K562 treated with DMSO at 1 percent for 48 hours (cell line): ENCODE results near the gene CCDC137. TPM values are rescaled to one million over a fixed set of nuclear protein-coding genes. Genes with fewer than 3 reads are reported as not detected.

Experiments used
- total RNA-seq: library from RNA; unstranded; fragments of 300-600 nt; gene quantifications from 2 replicates; pipeline ENCODE4 v1.2.3, GENCODE V29; 2022; ENCODE audit warnings: low replicate concordance; ENCODE audit errors: extremely low read depth

CCDC137 gene, protein sequence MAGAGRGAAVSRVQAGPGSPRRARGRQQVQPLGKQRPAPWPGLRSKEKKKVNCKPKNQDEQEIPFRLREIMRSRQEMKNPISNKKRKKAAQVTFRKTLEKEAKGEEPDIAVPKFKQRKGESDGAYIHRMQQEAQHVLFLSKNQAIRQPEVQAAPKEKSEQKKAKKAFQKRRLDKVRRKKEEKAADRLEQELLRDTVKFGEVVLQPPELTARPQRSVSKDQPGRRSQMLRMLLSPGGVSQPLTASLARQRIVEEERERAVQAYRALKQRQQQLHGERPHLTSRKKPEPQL
- not detected in 2 replicates for total RNA-seq

DNA sequence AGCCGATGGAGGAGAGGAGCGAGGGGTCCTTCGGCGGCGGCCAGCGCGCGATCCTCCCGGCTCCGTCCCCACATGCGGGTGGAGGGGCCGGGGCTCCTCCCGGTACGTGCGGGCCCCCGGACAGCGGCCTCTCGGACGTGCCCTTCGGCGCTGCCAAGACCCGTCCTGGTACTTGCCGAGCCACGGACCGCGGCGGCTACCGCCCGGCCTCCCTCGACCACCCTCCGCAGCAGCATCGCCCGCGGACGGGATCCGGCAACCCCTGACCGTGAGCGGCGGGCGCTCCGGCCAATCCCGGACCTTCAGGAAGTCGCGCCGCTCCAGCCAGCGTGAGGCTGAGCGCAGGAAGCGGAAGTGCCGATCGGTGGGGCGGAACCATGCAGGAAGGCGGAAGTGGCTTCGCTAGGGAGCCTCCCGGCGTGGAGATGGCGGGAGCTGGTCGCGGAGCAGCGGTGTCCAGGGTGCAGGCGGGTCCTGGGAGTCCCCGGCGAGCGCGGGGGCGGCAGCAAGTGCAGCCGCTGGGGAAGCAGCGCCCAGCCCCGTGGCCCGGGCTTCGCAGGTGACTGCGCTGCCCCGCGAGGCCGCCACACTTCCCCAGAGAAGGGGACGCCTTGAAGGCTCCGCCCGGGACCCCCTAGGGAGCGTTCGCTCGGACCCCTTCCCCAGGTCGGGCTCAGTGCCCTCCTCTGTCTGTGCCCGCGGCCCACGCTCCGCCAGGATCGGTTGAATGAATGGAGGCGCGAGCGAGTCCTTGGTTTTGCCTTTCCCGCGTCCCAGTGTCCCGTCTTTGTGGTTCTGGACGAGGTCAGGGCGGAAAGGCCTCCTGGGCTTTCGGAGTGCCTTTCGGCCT, at the start of gene CCDC137, which contains the start of gene OXLD1:
Gene CCDC137, plus strand, starts transcription at position 396 of the 850 bp plus-strand sequence. Its CDS starts 30 bp downstream, at position 426.
Gene OXLD1, minus strand, starts transcription at position 264 of the 850 bp plus-strand sequence. Its CDS starts 28 bp downstream, at position 236.

DNA sequence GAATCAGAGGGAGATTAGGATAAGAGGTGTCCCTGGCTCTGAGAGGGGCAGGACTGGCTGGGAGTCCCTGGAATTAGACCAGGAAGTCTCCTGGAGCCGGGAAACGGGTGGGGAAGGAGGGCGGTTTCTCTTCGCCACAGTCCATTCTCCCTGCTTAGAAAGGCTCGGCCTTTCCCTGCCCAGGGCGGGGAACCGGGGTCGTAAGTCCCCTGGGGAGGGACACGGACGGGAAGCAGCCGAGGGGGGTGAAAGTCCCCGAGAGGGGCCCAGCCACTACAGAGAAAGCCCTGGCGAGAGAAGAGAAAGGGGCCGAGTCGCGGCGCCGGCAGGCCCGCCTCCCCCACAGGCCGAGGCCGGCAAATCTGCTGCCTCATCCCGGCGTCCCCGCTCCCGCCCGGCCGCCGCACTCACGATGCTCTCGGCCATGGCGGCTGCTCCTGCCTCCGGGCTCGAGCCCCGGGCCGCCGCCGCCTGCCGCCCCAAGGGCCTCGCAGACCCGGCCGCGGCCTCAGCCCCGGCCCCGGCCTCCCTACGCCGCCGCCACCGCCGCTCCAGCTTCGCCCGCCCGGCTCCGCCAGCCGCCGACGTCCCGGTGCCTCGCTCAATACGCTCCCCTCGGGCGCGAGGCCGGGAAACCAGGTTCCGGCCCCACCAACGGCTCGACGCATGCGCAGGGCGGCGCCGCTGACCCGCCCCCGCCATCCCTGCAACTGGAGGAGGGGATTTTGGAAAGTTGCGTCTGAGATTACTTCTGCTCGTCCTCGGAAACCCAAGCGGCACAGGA, 29.8 kb upstream of the CCDC137 start, which contains the start of the genes NPLOC4 and TSPAN10:
Gene NPLOC4, minus strand, starts transcription at position 608 of the 784 bp plus-strand sequence. Its CDS starts 182 bp downstream, at position 426.
Gene TSPAN10, plus strand, starts transcription at position 692 of the 784 bp plus-strand sequence. CDS start 5,217 bp downstream, outside the sequence.

DNA sequence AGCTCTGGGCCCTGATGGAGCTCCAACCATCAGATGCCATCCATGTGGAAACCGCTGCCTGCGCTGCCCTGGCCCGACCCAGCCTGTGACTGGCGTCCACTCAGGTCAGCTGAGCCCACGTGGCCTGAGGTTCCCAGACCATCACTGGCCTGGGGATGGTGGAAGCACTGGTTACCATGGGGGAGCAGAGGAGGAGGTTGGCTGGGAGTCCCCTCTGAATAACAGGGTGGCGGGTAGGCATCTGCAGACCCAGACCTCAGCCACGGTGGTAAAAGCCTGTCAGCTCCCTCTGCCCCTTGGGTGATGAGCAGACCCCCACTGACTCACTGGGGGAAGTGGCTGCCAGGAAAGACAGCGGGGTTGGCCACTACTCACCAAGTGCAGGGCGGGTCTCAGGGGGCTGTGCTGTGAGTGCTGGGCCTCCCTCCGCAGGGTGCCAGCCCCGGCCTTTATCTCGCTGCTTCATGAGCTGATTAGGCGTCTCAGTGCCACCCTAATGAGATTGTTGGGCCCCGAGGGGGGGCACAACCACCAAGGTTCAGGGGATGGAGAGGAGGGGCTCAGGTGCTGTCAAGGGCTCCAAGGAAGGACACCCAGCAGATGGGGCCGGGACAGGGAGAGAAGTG, 10.3 kb upstream of the CCDC137 start, which contains the start of gene PDE6G:
Gene PDE6G, minus strand, starts transcription at position 425 of the 626 bp plus-strand sequence. CDS start 3,237 bp downstream, outside the sequence.

DNA sequence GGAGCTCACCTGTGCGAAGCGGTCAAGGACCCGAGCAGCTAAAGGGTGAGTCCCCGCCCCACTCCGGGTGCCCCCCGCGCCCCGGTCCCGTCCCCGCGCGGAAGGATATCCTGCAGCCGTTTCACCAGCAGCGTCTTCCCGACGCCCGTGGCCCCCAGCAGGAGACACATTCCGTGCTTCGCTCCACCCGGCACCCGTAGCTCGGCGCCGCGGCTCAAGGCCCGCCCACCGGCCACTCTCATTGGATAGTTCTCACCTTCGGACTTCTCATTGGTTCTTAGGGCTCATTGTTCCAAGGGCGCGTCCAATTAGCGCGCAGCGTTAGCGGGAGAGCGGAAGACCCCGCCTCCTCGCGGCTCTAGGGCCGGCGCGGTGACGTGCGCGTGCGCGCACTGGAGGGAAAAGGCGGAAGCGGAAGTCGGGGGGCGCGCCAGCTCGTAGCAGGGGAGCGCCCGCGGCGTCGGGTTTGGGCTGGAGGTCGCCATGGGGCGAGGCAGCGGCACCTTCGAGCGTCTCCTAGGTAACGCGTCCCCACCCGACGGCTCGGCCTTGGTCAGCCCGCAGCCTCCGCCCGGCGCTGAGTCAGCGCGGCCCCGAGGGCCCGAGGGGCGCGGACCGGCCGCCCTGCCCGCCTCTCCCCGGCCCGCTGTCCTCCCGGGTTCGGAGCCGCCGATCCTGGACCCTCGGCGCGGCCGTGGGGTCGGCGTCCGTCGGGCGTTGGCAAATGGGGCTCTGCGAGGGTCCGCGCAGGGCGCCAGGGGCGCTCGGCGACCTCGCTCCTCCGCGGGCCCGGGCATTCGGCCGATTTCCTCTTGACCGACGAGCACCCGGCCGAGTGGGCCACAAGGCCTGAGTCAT, 17.3 kb downstream of the CCDC137 start, which contains the start of the genes ARL16 and HGS:
Gene ARL16, minus strand, starts transcription at position 214 of the 858 bp plus-strand sequence. Its CDS starts 44 bp downstream, at position 170.
Gene HGS, plus strand, starts transcription at position 428 of the 858 bp plus-strand sequence. Its CDS starts 56 bp downstream, at position 484.

DNA sequence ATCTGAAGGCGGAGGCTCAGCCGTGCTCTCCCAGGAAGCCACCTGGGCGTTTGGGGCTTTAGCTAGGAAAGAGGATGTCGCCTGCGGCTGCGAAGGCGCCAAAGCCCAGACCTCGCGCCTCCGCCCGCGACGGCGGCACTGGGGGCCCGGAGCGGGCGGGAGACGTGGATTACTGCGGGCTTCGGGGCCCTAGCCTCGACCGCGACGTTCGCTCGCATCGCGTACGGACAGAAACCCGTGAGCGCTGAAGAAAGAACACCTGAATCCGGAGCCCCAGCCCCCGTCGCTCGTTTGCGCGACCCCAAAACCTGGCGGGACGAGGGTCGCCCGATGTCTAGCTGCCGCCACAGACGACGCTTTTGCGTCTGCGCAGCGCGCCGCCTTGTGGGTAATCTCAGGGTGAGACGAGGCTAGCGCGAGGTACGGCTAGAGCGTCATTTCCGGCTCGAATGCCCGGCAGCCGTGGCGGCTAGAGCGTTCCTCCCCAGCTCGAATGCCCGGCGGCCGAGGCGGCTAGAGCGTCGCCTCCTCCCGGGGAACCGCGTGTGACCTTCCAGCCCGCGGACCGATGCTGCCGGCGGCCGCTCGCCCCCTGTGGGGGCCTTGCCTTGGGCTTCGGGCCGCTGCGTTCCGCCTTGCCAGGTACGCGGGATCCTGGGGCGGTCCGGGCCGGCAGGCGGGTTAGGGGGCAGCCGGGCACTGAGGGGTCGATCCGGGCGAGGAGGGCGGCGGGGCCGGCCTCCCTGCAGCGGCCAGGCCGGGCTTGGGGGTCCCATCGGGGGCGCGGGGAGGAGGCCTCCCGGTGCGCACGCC, 36.6 kb downstream of the CCDC137 start, which contains the start of gene MRPL12:
Gene MRPL12, plus strand, starts transcription at position 434 of the 813 bp plus-strand sequence. Its CDS starts 135 bp downstream, at position 569.

DNA sequence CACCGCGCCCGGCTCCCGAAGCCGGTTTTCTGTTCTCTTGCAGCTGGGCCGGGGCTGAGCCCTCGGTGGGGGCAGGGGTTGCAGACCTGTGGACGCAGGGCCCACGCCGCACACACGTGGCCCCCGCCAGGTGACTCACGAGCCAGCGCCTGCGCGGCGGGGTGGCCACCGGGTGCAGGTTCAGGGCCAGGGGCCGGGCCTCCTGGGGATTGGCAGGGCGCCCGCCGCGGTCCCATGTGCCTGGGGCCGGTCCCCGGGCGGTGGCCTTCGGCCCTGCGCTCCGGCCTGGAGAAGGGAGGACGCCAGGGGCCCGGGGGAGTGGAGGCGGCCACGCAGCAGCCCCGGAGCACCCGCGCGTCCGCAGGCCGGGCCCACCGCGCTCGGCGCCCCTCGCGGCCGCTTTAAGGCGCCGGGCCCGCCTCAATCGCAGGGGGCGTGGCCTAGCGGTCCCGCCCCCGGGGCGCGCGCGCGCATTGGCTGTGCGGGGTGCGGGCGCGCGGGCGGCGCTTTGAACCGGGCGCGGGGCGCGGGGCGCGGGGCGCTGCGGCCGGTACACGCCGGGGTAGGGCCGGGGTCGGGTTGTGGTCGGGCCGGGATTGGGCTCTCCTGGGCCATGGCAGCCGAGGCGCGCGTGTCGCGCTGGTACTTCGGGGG, 45.4 kb downstream of the CCDC137 start, which contains the start of gene SLC25A10:
Gene SLC25A10, plus strand, starts transcription at position 471 of the 654 bp plus-strand sequence. Its CDS starts 143 bp downstream, at position 614.

Other genes starting within 250 kb of the CCDC137 start
- 609 and 621 TPM in 2 replicates for gene ACTG1, start 153.9 kb upstream of the CCDC137 start, total RNA-seq
- not detected in 2 replicates for gene FSCN2, start 138.4 kb upstream of the CCDC137 start, total RNA-seq
- gene FAAP100, start 114.4 kb upstream of the CCDC137 start, total RNA-seq = not detected in 2 replicates
- gene NPLOC4, start 29.6 kb upstream of the CCDC137 start, total RNA-seq = not detected in 2 replicates
- gene TSPAN10, start 29.5 kb upstream of the CCDC137 start, total RNA-seq = not detected in 2 replicates
- not detected in 2 replicates for gene PDE6G, start 10.2 kb upstream of the CCDC137 start, total RNA-seq
- not detected in 2 replicates for gene OXLD1, start 132 bp upstream of the CCDC137 start, total RNA-seq
- gene ARL16, start 17.1 kb downstream of the CCDC137 start, total RNA-seq = not detected in 2 replicates
- not detected in 2 replicates for gene HGS, start 17.3 kb downstream of the CCDC137 start, total RNA-seq
- not detected in 2 replicates for gene MRPL12, start 36.6 kb downstream of the CCDC137 start, total RNA-seq
- not detected in 2 replicates for gene SLC25A10, start 45.5 kb downstream of the CCDC137 start, total RNA-seq
- not detected in 2 replicates for gene GCGR, start 137.4 kb downstream of the CCDC137 start, total RNA-seq
- not detected in 2 replicates for gene MCRIP1, start 166.6 kb downstream of the CCDC137 start, total RNA-seq
- not detected in 2 replicates for gene PPP1R27, start 168.3 kb downstream of the CCDC137 start, total RNA-seq
- 1,566 TPM in 1 of 2 replicates, not detected in the other for gene P4HB, start 193.8 kb downstream of the CCDC137 start, total RNA-seq
- gene ARHGDIA, start 204.6 kb downstream of the CCDC137 start, total RNA-seq = 847 TPM in 1 of 2 replicates, not detected in the other
- gene ALYREF, start 224.8 kb downstream of the CCDC137 start, total RNA-seq = not detected in 2 replicates
- 1,946 TPM in 1 of 2 replicates, not detected in the other for gene ANAPC11, start 225.0 kb downstream of the CCDC137 start, total RNA-seq
- gene NPB, start 235.5 kb downstream of the CCDC137 start, total RNA-seq = not detected in 2 replicates
- gene PCYT2, start 244.7 kb downstream of the CCDC137 start, total RNA-seq = not detected in 2 replicates